Ammon's horn (tissue), 1 donor: ENCODE measurements around the gene KIF12.
"Not testable (repeated sequence)": the region's sequence is repeated elsewhere in the genome, so short reads cannot be mapped to it uniquely, and the experiment has no call there.

ENCODE experiments used
- DNase-seq: peaks from one replicate; pipeline ENCODE4 v3.0.0-alpha.2; 2016; ENCODE audit warnings: low spot score

KIF12 gene

GRCh38 chr9:114046237-114046755 lies 52.8 kb downstream of the KIF12 start:
- no peak for DNase-seq

GRCh38 chr9:114043660-114044059 lies 55.4 kb downstream of the KIF12 start:
- not testable (repeated sequence) for DNase-seq
